GM12892 (cell line): ENCODE measurements around the gene TAF3.

Experiments used
- DNase-seq: peaks from one replicate; pipeline ENCODE4 v3.0.0; 2011; ENCODE audit not compliant: insufficient read length
- FAIRE-seq: peaks from 2 replicates; lab custom pipeline; 2011; peaks lifted over from hg19 to GRCh38; lab: Jason Lieb, UNC
- POLR2A ChIP-seq: IDR thresholded peaks from 2 replicates; pipeline ENCODE4 v1.6.1; 2011; ENCODE audit warnings: low read depth, low read length, control low read depth
- POLR2AphosphoS5 ChIP-seq: IDR thresholded peaks from 2 replicates; pipeline ENCODE4 v1.6.1; 2011; ENCODE audit warnings: low read depth, low read length, control low read depth
- TAF1 ChIP-seq: IDR thresholded peaks from 2 replicates; pipeline ENCODE4 v1.6.1; 2011; ENCODE audit warnings: low read depth, mild to moderate bottlenecking, control low read depth, low read length, borderline replicate concordance

Gene TAF3

GRCh38 chr10:8049045-8049864 is 230.9 kb downstream of the TAF3 start:
- TF ChIP-seq POLR2A (no peak), POLR2AphosphoS5 (no peak), TAF1 (no peak)
- no peak for DNase-seq

GRCh38 chr10:8049865-8050555 is 231.7 kb downstream of the TAF3 start:
- TF ChIP-seq POLR2A (no peak), POLR2AphosphoS5 (no peak), TAF1 (no peak)
- DNase-seq, result no peak
- peak; percentile 53 for FAIRE-seq

More at GRCh38 chr10:8049045-8049864, 230.9 kb downstream of the TAF3 start:
- peak; percentile 40 for FAIRE-seq

- no peak for FAIRE-seq
- DNase-seq, result no peak
- TF ChIP-seq TAF1 (no peak), POLR2A (no peak), POLR2AphosphoS5 (no peak)
These were observed 232.3 kb downstream of the TAF3 start for GRCh38 chr10:8050556-8051108.

GRCh38 chr10:8051109-8051821 is 233.0 kb downstream of the TAF3 start:
- FAIRE-seq (no peak), DNase-seq (no peak)
- TF ChIP-seq POLR2AphosphoS5 (no peak), TAF1 (no peak), POLR2A (no peak)

GRCh38 chr10:8051851-8052257 is 233.5 kb downstream of the TAF3 start:
- FAIRE-seq, result peak; percentile 67
- TF ChIP-seq POLR2AphosphoS5 (no peak), POLR2A (no peak), TAF1 (no peak)
- DNase-seq, result no peak

- no peak for FAIRE-seq
- DNase-seq, result no peak
- TF ChIP-seq POLR2AphosphoS5 (no peak), POLR2A (no peak), TAF1 (no peak)
These were observed 234.1 kb downstream of the TAF3 start for GRCh38 chr10:8052341-8052955.

GRCh38 chr10:8052956-8053445 is 234.7 kb downstream of the TAF3 start:
- no peak for FAIRE-seq
- TF ChIP-seq TAF1 (no peak), POLR2AphosphoS5 (no peak), POLR2A (no peak)
- no peak for DNase-seq

GRCh38 chr10:8053446-8054243 is 235.3 kb downstream of the TAF3 start:
- FAIRE-seq, result peak; percentile 95
- TF ChIP-seq POLR2AphosphoS5 (no peak), POLR2A (peak; percentile 70), TAF1 (peak; percentile 37; the same call in 1 of the 2 replicates)
- peak; percentile 94 for DNase-seq

- FAIRE-seq (peak; percentile 67), DNase-seq (no peak)
- TF ChIP-seq TAF1 (no peak), POLR2A (no peak)
These were observed 235.9 kb downstream of the TAF3 start for GRCh38 chr10:8054244-8054493.

GRCh38 chr10:8054494-8055407 is 236.4 kb downstream of the TAF3 start, which contains the start of gene GATA3:
TSS of gene GATA3 (plus strand) at chr10:8054688. CDS start at chr10:8055656, 968 bp downstream.
- DNase-seq (no peak), FAIRE-seq (peak; percentile 87)
- TF ChIP-seq TAF1 (no peak), POLR2A (no peak), POLR2AphosphoS5 (no peak)
